ENCODE measurements around the gene CKAP2L. TPM values are rescaled to one million over a fixed set of nuclear protein-coding genes. Genes with fewer than 3 reads are reported as not detected.

Gene CKAP2L
- total and polyA plus RNA-seq, 9 of the 15 experiments (the other 6 are each of a cell fraction or from before 2014, with no cell fraction given), result 10.4 to 21.9 (median 14.2) TPM

DNA sequence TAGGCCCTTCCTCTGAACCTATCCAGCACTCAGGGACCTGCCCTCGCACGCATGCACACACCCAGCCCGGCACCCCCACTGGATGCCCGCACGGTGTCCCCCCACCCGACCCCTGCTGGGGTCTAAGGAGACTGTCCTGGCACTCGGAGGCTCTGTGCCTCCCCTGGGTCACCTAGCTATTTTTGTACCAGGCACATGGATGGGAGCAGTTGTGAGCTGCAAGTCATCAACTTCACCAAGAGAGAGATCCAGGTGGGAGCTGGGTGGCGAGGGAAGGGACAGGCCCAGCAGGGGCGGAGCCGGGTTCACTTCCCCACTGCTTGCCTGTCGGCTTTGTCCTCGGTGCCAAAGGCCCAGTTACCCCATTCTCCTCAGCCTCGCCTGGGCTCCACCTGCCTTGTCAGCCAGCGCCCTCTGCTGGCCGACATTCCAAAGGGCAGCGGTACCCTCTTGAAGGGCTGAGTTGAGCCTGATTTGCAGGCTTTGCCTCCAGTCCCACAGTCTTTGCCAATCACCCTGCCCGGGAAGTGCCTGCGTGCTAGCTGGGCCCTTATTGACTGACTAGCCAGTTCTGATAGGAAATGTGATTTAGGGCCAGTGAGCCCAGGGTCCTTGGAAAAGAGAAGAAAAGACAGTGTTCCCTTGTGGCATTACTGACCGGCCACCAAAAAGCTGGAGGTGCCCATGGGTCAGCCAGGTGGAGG, 37.8 kb downstream of the CKAP2L start (continued):
- TF ChIP-seq, protein P1, sequence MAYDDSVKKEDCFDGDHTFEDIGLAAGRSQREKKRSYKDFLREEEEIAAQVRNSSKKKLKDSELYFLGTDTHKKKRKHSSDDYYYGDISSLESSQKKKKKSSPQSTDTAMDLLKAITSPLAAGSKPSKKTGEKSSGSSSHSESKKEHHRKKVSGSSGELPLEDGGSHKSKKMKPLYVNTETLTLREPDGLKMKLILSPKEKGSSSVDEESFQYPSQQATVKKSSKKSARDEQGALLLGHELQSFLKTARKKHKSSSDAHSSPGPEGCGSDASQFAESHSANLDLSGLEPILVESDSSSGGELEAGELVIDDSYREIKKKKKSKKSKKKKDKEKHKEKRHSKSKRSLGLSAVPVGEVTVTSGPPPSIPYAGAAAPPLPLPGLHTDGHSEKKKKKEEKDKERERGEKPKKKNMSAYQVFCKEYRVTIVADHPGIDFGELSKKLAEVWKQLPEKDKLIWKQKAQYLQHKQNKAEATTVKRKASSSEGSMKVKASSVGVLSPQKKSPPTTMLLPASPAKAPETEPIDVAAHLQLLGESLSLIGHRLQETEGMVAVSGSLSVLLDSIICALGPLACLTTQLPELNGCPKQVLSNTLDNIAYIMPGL (CRISPR knock-in tag; IDR thresholded peaks at IDR 0.05), result no peak
- TF ChIP-seq TARDBP (IDR thresholded peaks at IDR 0.05) (no peak), BCOR (IDR thresholded peaks at IDR 0.05) (no peak), DIDO1 (tag; IDR thresholded peaks at IDR 0.05; ENCODE audit: low read depth) (no peak), CREM (IDR thresholded peaks at IDR 0.05; ENCODE audit: low read depth) (0 out of 2 replicates have a peak, but pooled peaks have one; percentile 7), HNRNPL (IDR thresholded peaks at IDR 0.05; ENCODE audit: low read depth, low read length) (no peak), SMAD4 (CRISPR knock-in tag; conservative IDR thresholded peaks at IDR 0.05) (0 out of 2 replicates have a peak, but pooled peaks have one; percentile 14), HSF4 (CRISPR knock-in tag; IDR thresholded peaks at IDR 0.05; ENCODE audit: borderline replicate concordance) (no peak), ARNT (IDR thresholded peaks at IDR 0.05) (no peak), CBFA2T2 (conservative IDR thresholded peaks at IDR 0.05) (no peak), NFIX (CRISPR knock-in tag; IDR thresholded peaks at IDR 0.05; ENCODE audit: low read depth) (no peak), SMC3 (conservative IDR thresholded peaks at IDR 0.05; ENCODE audit: insufficient read depth, low read depth, low read length) (peak; percentile 99)
- TF ChIP-seq, protein P2, sequence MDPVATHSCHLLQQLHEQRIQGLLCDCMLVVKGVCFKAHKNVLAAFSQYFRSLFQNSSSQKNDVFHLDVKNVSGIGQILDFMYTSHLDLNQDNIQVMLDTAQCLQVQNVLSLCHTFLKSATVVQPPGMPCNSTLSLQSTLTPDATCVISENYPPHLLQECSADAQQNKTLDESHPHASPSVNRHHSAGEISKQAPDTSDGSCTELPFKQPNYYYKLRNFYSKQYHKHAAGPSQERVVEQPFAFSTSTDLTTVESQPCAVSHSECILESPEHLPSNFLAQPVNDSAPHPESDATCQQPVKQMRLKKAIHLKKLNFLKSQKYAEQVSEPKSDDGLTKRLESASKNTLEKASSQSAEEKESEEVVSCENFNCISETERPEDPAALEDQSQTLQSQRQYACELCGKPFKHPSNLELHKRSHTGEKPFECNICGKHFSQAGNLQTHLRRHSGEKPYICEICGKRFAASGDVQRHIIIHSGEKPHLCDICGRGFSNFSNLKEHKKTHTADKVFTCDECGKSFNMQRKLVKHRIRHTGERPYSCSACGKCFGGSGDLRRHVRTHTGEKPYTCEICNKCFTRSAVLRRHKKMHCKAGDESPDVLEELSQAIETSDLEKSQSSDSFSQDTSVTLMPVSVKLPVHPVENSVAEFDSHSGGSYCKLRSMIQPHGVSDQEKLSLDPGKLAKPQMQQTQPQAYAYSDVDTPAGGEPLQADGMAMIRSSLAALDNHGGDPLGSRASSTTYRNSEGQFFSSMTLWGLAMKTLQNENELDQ (CRISPR knock-in tag; IDR thresholded peaks at IDR 0.05; ENCODE audit: borderline replicate concordance), result no peak
- TF ChIP-seq, protein P3, sequence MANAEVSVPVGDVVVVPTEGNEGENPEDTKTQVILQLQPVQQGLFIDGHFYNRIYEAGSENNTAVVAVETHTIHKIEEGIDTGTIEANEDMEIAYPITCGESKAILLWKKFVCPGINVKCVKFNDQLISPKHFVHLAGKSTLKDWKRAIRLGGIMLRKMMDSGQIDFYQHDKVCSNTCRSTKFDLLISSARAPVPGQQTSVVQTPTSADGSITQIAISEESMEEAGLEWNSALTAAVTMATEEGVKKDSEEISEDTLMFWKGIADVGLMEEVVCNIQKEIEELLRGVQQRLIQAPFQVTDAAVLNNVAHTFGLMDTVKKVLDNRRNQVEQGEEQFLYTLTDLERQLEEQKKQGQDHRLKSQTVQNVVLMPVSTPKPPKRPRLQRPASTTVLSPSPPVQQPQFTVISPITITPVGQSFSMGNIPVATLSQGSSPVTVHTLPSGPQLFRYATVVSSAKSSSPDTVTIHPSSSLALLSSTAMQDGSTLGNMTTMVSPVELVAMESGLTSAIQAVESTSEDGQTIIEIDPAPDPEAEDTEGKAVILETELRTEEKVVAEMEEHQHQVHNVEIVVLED (CRISPR knock-in tag; IDR thresholded peaks at IDR 0.05), result no peak
- TF ChIP-seq, protein P4, sequence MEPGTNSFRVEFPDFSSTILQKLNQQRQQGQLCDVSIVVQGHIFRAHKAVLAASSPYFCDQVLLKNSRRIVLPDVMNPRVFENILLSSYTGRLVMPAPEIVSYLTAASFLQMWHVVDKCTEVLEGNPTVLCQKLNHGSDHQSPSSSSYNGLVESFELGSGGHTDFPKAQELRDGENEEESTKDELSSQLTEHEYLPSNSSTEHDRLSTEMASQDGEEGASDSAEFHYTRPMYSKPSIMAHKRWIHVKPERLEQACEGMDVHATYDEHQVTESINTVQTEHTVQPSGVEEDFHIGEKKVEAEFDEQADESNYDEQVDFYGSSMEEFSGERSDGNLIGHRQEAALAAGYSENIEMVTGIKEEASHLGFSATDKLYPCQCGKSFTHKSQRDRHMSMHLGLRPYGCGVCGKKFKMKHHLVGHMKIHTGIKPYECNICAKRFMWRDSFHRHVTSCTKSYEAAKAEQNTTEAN (CRISPR knock-in tag; IDR thresholded peaks at IDR 0.05), result no peak
- TF ChIP-seq, protein P5, sequence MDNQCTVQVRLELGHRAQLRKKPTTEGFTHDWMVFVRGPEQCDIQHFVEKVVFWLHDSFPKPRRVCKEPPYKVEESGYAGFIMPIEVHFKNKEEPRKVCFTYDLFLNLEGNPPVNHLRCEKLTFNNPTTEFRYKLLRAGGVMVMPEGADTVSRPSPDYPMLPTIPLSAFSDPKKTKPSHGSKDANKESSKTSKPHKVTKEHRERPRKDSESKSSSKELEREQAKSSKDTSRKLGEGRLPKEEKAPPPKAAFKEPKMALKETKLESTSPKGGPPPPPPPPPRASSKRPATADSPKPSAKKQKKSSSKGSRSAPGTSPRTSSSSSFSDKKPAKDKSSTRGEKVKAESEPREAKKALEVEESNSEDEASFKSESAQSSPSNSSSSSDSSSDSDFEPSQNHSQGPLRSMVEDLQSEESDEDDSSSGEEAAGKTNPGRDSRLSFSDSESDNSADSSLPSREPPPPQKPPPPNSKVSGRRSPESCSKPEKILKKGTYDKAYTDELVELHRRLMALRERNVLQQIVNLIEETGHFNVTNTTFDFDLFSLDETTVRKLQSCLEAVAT (IDR thresholded peaks at IDR 0.05), result peak in 1 of 2 experiments; percentile 47; a peak in 1 of 4 replicates
- TF ChIP-seq, protein P6, sequence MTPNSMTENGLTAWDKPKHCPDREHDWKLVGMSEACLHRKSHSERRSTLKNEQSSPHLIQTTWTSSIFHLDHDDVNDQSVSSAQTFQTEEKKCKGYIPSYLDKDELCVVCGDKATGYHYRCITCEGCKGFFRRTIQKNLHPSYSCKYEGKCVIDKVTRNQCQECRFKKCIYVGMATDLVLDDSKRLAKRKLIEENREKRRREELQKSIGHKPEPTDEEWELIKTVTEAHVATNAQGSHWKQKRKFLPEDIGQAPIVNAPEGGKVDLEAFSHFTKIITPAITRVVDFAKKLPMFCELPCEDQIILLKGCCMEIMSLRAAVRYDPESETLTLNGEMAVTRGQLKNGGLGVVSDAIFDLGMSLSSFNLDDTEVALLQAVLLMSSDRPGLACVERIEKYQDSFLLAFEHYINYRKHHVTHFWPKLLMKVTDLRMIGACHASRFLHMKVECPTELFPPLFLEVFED (CRISPR knock-in tag; conservative IDR thresholded peaks at IDR 0.05), result no peak
